ENCODE measurements around the gene EME1.

The EME1 gene

GRCh38 chr17:50364061-50364458 lies 9.0 kb upstream of the EME1 start:
- DNase-seq, result no peak

- DNase-seq, result no peak
These were observed 8.3 kb upstream of the EME1 start for GRCh38 chr17:50364715-50365114.

GRCh38 chr17:50365165-50365564 lies 7.9 kb upstream of the EME1 start:
- DNase-seq, result no peak

- DNase-seq, result no peak
These were observed 7.2 kb upstream of the EME1 start for GRCh38 chr17:50365649-50366393.

- no peak for DNase-seq
These were observed 5.6 kb upstream of the EME1 start for GRCh38 chr17:50367401-50367800.

GRCh38 chr17:50370052-50370451 lies 3.0 kb upstream of the EME1 start:
- DNase-seq, result no peak

- no peak for DNase-seq
These were observed 1.5 kb upstream of the EME1 start for GRCh38 chr17:50371526-50371925.

- no peak for DNase-seq
These were observed 739 bp upstream of the EME1 start for GRCh38 chr17:50372222-50372757.

GRCh38 chr17:50373705-50374104 lies 676 bp downstream of the EME1 start:
- no peak for DNase-seq

- no peak for DNase-seq
These were observed 3.0 kb downstream of the EME1 start for GRCh38 chr17:50375858-50376538.

- DNase-seq, result no peak
These were observed 6.5 kb downstream of the EME1 start for GRCh38 chr17:50379351-50380132.

GRCh38 chr17:50380369-50381259 lies 7.6 kb downstream of the EME1 start:
- no peak for DNase-seq

GRCh38 chr17:50381260-50381815 lies 8.3 kb downstream of the EME1 start:
- DNase-seq, result no peak

- no peak for DNase-seq
These were observed 8.9 kb downstream of the EME1 start for GRCh38 chr17:50381920-50382319.

- DNase-seq, result no peak
These were observed 9.9 kb downstream of the EME1 start for GRCh38 chr17:50382931-50383330.

- DNase-seq, result no peak
These were observed 13.5 kb downstream of the EME1 start for GRCh38 chr17:50386510-50386909.

- DNase-seq, result no peak
These were observed 15.7 kb downstream of the EME1 start for GRCh38 chr17:50388728-50389127.

- no peak for DNase-seq
These were observed 16.5 kb downstream of the EME1 start for GRCh38 chr17:50389534-50389933.

- DNase-seq, result no peak
These were observed 19.6 kb downstream of the EME1 start for GRCh38 chr17:50392621-50393020.

GRCh38 chr17:50393700-50394099 lies 20.7 kb downstream of the EME1 start:
- no peak for DNase-seq

GRCh38 chr17:50394711-50395110 lies 21.7 kb downstream of the EME1 start:
- DNase-seq, result no peak

All from CD4-positive, alpha-beta T cell treated with Interleukin-21 for 1 hour (primary cell).